SU-DHL-6 (cell line): ENCODE results near the gene TRIAP1.

Source experiments
- H2AFZ ChIP-seq: fragments of 200-600 bp; sonication (generic); 2 replicates; pipeline ENCODE4 v1.6.1; 2014; ENCODE audit warnings: low read depth, mild to moderate bottlenecking, moderate library complexity, mixed read lengths, antibody characterized with exemption, low read length; ENCODE audit not compliant: severe bottlenecking
- H3F3A ChIP-seq: fragments of 200-600 bp; shearing (Covaris generic); 2 replicates; pipeline ENCODE4 v1.6.0; 2016; ENCODE audit warnings: antibody characterized with exemption, mild to moderate bottlenecking; ENCODE audit not compliant: insufficient read depth
- H3K27ac ChIP-seq: fragments of 200-600 bp; sonication (generic); 2 replicates; pipeline ENCODE4 v1.5.1; 2016; ENCODE audit warnings: low read depth, mild to moderate bottlenecking, low read length, moderate library complexity, mixed read lengths
- H3K27me3 ChIP-seq: fragments of 200-600 bp; sonication (generic), shearing (Covaris generic); 2 replicates; pipeline ENCODE4 v1.6.0; 2014; ENCODE audit warnings: mild to moderate bottlenecking, low read length
- H3K36me3 ChIP-seq: fragments of 200-600 bp; sonication (generic); 2 replicates; pipeline ENCODE4 v1.6.1; 2014; ENCODE audit warnings: mild to moderate bottlenecking, low read length, mixed read lengths
- H3K4me2 ChIP-seq: fragments of 300-600, 200-600 bp; shearing (Covaris generic), sonication (generic); 2 replicates; pipeline ENCODE4 v1.6.0; 2014; ENCODE audit warnings: low read length, low read depth, mild to moderate bottlenecking; ENCODE audit not compliant: poor library complexity, severe bottlenecking
- H3K4me3 ChIP-seq: fragments of 200-600 bp; sonication (generic); 2 replicates; pipeline ENCODE4 v1.5.1; 2014; ENCODE audit warnings: antibody characterized with exemption, low read length, mild to moderate bottlenecking, mixed read lengths; ENCODE audit not compliant: insufficient read depth, poor library complexity, severe bottlenecking
- H3K79me2 ChIP-seq: fragments of 200-600 bp; sonication (generic); 2 replicates; pipeline ENCODE4 v1.6.1; 2014; ENCODE audit warnings: mild to moderate bottlenecking, low read length, moderate library complexity; ENCODE audit not compliant: insufficient read depth
- H3K9ac ChIP-seq: fragments of 200-600 bp; sonication (generic); 2 replicates; pipeline ENCODE4 v1.7.0; 2014; ENCODE audit warnings: mild to moderate bottlenecking, low read length
- H3K9me2 ChIP-seq: fragments of 200-600 bp; sonication (generic); replicated peaks from 2 replicates; pipeline ENCODE4 v1.6.1; 2014; ENCODE audit warnings: low read length; ENCODE audit not compliant: insufficient read depth
- H3K9me3 ChIP-seq: fragments of 200-600 bp; sonication (generic); 2 replicates; pipeline ENCODE4 v1.6.1; 2014; ENCODE audit warnings: low read length, mixed read lengths; ENCODE audit not compliant: insufficient read depth
- H4K20me1 ChIP-seq: fragments of 200-600 bp; sonication (generic); 2 replicates; pipeline ENCODE4 v1.6.1; 2014; ENCODE audit warnings: low read depth, mild to moderate bottlenecking, antibody characterized with exemption, low read length, moderate library complexity, mixed read lengths
- EZH2phosphoT487 ChIP-seq: fragments of 200-600 bp; sonication (generic), shearing (Covaris generic); conservative IDR thresholded peaks from 2 replicates; pipeline ENCODE4 v1.6.1; 2018; ENCODE audit warnings: mild to moderate bottlenecking, antibody characterized with exemption, low read length, moderate library complexity, mixed read lengths
- TF ChIP-seq, protein P1 (sequence below): fragments of 200-600 bp; sonication (generic); IDR thresholded peaks from one replicate; pipeline ENCODE4 v1.5.1; 2017; ENCODE audit warnings: antibody characterized with exemption, mild to moderate bottlenecking, low read length, moderate library complexity; ENCODE audit not compliant: insufficient read depth, poor library complexity, severe bottlenecking

TRIAP1 gene

GRCh38 chr12:120469450-120470149, 23.4 kb upstream of the TRIAP1 start, which contains the start of gene SRSF9:
SRSF9 (minus strand) TSS chr12:120469748; CDS start chr12:120469609, 139 bp downstream.
- no peaks in the 10 kb centered on the region for H3K27me3 ChIP-seq
- H3K9ac ChIP-seq, result peak within 1 kb of the TSS; percentile 82
- H4K20me1 ChIP-seq, result peaks cover 34% of the 10 kb centered on the region
- no peaks in the 10 kb centered on the region for H3K9me2 ChIP-seq
- peak within 1 kb of the TSS; percentile 66 for H3K4me2 ChIP-seq
- peak within 1 kb of the TSS; percentile 87 for H2AFZ ChIP-seq
- H3K79me2 ChIP-seq, result peaks cover 58% of the 10 kb centered on the region
- H3F3A ChIP-seq, result peaks cover 16% of the 10 kb centered on the region; the same call in 1 of the 2 replicates
- H3K27ac ChIP-seq, result peak within 1 kb of the TSS; percentile 62
- H3K4me3 ChIP-seq, result peak within 1 kb of the TSS; percentile 84
- peaks cover 15% of the 10 kb centered on the region for H3K36me3 ChIP-seq
- H3K9me3 ChIP-seq, result no peaks in the 10 kb centered on the region
- TF ChIP-seq, protein P1, sequence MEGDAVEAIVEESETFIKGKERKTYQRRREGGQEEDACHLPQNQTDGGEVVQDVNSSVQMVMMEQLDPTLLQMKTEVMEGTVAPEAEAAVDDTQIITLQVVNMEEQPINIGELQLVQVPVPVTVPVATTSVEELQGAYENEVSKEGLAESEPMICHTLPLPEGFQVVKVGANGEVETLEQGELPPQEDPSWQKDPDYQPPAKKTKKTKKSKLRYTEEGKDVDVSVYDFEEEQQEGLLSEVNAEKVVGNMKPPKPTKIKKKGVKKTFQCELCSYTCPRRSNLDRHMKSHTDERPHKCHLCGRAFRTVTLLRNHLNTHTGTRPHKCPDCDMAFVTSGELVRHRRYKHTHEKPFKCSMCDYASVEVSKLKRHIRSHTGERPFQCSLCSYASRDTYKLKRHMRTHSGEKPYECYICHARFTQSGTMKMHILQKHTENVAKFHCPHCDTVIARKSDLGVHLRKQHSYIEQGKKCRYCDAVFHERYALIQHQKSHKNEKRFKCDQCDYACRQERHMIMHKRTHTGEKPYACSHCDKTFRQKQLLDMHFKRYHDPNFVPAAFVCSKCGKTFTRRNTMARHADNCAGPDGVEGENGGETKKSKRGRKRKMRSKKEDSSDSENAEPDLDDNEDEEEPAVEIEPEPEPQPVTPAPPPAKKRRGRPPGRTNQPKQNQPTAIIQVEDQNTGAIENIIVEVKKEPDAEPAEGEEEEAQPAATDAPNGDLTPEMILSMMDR, result peak; percentile 84
- TF ChIP-seq EZH2phosphoT487, result no peak

GRCh38 chr12:120468821-120469449, 22.8 kb upstream of the TRIAP1 start:
- H3K36me3 ChIP-seq, result peaks cover 21% of the 10 kb centered on the region
- H3K9ac ChIP-seq, result peak overlapping the region; percentile 82
- H3K79me2 ChIP-seq, result peaks cover 63% of the 10 kb centered on the region
- H3K4me3 ChIP-seq, result peak overlapping the region; percentile 84
- H2AFZ ChIP-seq, result no peak overlapping the region
- H3F3A ChIP-seq, result peaks cover 20% of the 10 kb centered on the region; the same call in 1 of the 2 replicates
- H4K20me1 ChIP-seq, result peaks cover 38% of the 10 kb centered on the region
- H3K27me3 ChIP-seq, result no peaks in the 10 kb centered on the region
- no peaks in the 10 kb centered on the region for H3K9me2 ChIP-seq
- no peaks in the 10 kb centered on the region for H3K9me3 ChIP-seq
- H3K4me2 ChIP-seq, result peak overlapping the region; percentile 66
- peak overlapping the region; percentile 62 for H3K27ac ChIP-seq
- TF ChIP-seq EZH2phosphoT487, result no peak
- TF ChIP-seq, protein P1, result peak; percentile 11

GRCh38 chr12:120468325-120468820, 22.2 kb upstream of the TRIAP1 start:
- Histone ChIP-seq H3K79me2 (peaks cover 64% of the 10 kb centered on the region), H3K4me2 (peak overlapping the region; percentile 66), H3K9me3 (no peaks in the 10 kb centered on the region), H3K27ac (peak overlapping the region; percentile 62), H3F3A (peaks cover 20% of the 10 kb centered on the region; the same call in 1 of the 2 replicates), H4K20me1 (peaks cover 38% of the 10 kb centered on the region), H3K27me3 (no peaks in the 10 kb centered on the region), H3K9me2 (no peaks in the 10 kb centered on the region), H2AFZ (no peak overlapping the region), H3K36me3 (peaks cover 27% of the 10 kb centered on the region), H3K4me3 (peak overlapping the region; percentile 84), H3K9ac (peak overlapping the region; percentile 82)
- no peak for TF ChIP-seq EZH2phosphoT487
- TF ChIP-seq, protein P1, result no peak
